ENCODE measurements around the gene NELL1. TPM values are rescaled to one million over a fixed set of nuclear protein-coding genes. Genes with fewer than 3 reads are reported as not detected.

Gene NELL1
- total RNA-seq, 1 donor from 2014 or later: not detected

GRCh38 chr11:21474529-21474928 is 805.1 kb downstream of the NELL1 start:
- intact Hi-C loops (cut with micrococcal nuclease): no loop called here
- ChIA-PET CTCF (no interaction called here), POLR2A (no interaction called here)
- ATAC-seq (ENCODE audit: low read depth) (no peak), DNase-seq (no peak)
- no peaks in the 10 kb centered on the region for H3K36me3 Mint-ChIP-seq (ENCODE audit: low read depth)
- no peaks in the 10 kb centered on the region for H3K4me1 Mint-ChIP-seq
- H3K27ac Mint-ChIP-seq: no peak overlapping the region
- H3K4me3 Mint-ChIP-seq: no peak overlapping the region
- peaks cover 9% of the 10 kb centered on the region for H3K9me3 Mint-ChIP-seq
- TF ChIP-seq CTCF (IDR thresholded peaks at IDR 0.05): no peak
- no peaks in the 10 kb centered on the region for H3K27me3 Mint-ChIP-seq

- H3K36me3 Mint-ChIP-seq (ENCODE audit: low read depth): no peaks in the 10 kb centered on the region
- H3K4me3 Mint-ChIP-seq: no peak overlapping the region
- intact Hi-C loops (cut with micrococcal nuclease): no loop called here
- ChIA-PET CTCF (no interaction called here), POLR2A (no interaction called here)
- H3K9me3 Mint-ChIP-seq: peaks cover 7% of the 10 kb centered on the region
- DNase-seq (no peak), ATAC-seq (ENCODE audit: low read depth) (no peak)
- TF ChIP-seq CTCF (IDR thresholded peaks at IDR 0.05): no peak
- H3K27ac Mint-ChIP-seq: no peak overlapping the region
- H3K4me1 Mint-ChIP-seq: no peaks in the 10 kb centered on the region
- no peaks in the 10 kb centered on the region for H3K27me3 Mint-ChIP-seq
Measured at GRCh38 chr11:21475276-21475675, 805.9 kb downstream of the NELL1 start.

GRCh38 chr11:21476588-21476987 is 807.2 kb downstream of the NELL1 start:
- Mint-ChIP-seq H3K27ac (no peak overlapping the region), H3K4me3 (no peak overlapping the region), H3K4me1 (no peaks in the 10 kb centered on the region), H3K9me3 (peaks cover 6% of the 10 kb centered on the region), H3K36me3 (ENCODE audit: low read depth) (no peaks in the 10 kb centered on the region), H3K27me3 (no peaks in the 10 kb centered on the region)
- no peak for ATAC-seq (ENCODE audit: low read depth)
- TF ChIP-seq CTCF (IDR thresholded peaks at IDR 0.05): no peak
- POLR2A ChIA-PET: no interaction called here
- DNase-seq: no peak
- intact Hi-C loops (cut with micrococcal nuclease): no loop called here
- CTCF ChIA-PET: no interaction called here

- ATAC-seq (ENCODE audit: low read depth) (no peak), DNase-seq (no peak)
- Mint-ChIP-seq H3K27ac (no peak overlapping the region), H3K4me1 (no peaks in the 10 kb centered on the region), H3K36me3 (ENCODE audit: low read depth) (no peaks in the 10 kb centered on the region), H3K9me3 (peaks cover 6% of the 10 kb centered on the region), H3K4me3 (no peak overlapping the region), H3K27me3 (no peaks in the 10 kb centered on the region)
- TF ChIP-seq CTCF (IDR thresholded peaks at IDR 0.05): no peak
- ChIA-PET CTCF (no interaction called here), POLR2A (no interaction called here)
- intact Hi-C loops (cut with micrococcal nuclease): no loop called here
Measured at GRCh38 chr11:21480240-21480639, 810.9 kb downstream of the NELL1 start.

- intact Hi-C loops (cut with micrococcal nuclease): no loop called here
- H3K4me3 Mint-ChIP-seq: no peak overlapping the region
- DNase-seq: no peak
- H3K9me3 Mint-ChIP-seq: peaks cover 6% of the 10 kb centered on the region
- H3K27ac Mint-ChIP-seq: no peak overlapping the region
- ChIA-PET CTCF (no interaction called here), POLR2A (no interaction called here)
- no peak for ATAC-seq (ENCODE audit: low read depth)
- no peaks in the 10 kb centered on the region for H3K36me3 Mint-ChIP-seq (ENCODE audit: low read depth)
- H3K4me1 Mint-ChIP-seq: no peaks in the 10 kb centered on the region
- no peaks in the 10 kb centered on the region for H3K27me3 Mint-ChIP-seq
- TF ChIP-seq CTCF (IDR thresholded peaks at IDR 0.05): no peak
Measured at GRCh38 chr11:21481255-21481654, 811.9 kb downstream of the NELL1 start.
